HEK293 (cell line): Measurements from ENCODE around the gene HLF.

Experiments used
- CTCF ChIA-PET: fragments of 350-600 bp; formaldehyde crosslinking; extraction: SDS; loops from one replicate; lab custom pipeline; 2021; ENCODE audit warnings: antibody characterized with exemption; lab: Yijun Ruan, JAX
- POLR2A ChIA-PET: fragments of 300-600 bp; formaldehyde crosslinking; extraction: SDS; loops from one replicate; lab custom pipeline; 2020; ENCODE audit warnings: antibody characterized with exemption, inconsistent platforms; lab: Yijun Ruan, JAX
- H3K27ac ChIP-seq: fragments of 200-500 bp; sonication (Bioruptor generic); 2 replicates; pipeline ENCODE4 v1.5.1; 2014; ENCODE audit warnings: low read depth, low read length, control low read depth, inconsistent platforms; ENCODE audit errors: extremely low read depth
- H3K36me3 ChIP-seq, 2 experiments: fragments of 200-500 bp in 1 of 2; sonication (Bioruptor generic) in 1 of 2; 1 replicate in 1 of 2; 2 replicates in 1 of 2; pipeline ENCODE4 v1.5.1; 2014 to 2017; ENCODE audit warnings: inconsistent platforms in 2 of 2, low read length in 2 of 2; ENCODE audit not compliant: control insufficient read depth in 2 of 2, insufficient read depth in 1 of 2
- H3K4me1 ChIP-seq: fragments of 200-500 bp; sonication (Bioruptor generic); 2 replicates; pipeline ENCODE4 v1.5.1; 2014; ENCODE audit warnings: mild to moderate bottlenecking, low read length, inconsistent platforms; ENCODE audit not compliant: control insufficient read depth, insufficient read depth
- H3K4me3 ChIP-seq: 2 replicates; pipeline ENCODE4 v1.5.1; 2011; ENCODE audit warnings: low read depth, mild to moderate bottlenecking, control low read depth, low read length, moderate library complexity
- H3K9me3 ChIP-seq: fragments of 200-500 bp; sonication (Bioruptor generic); 2 replicates; pipeline ENCODE4 v1.5.1; 2014; ENCODE audit warnings: low read depth, low read length, inconsistent platforms; ENCODE audit not compliant: control insufficient read depth, insufficient read depth
- IKZF3 ChIP-seq: fragments of 450-650 bp; IDR thresholded peaks from 2 replicates; pipeline ENCODE4 v1.5.0; 2018; ENCODE audit warnings: missing biosample characterization, mild to moderate bottlenecking, missing genetic modification characterization, moderate library complexity
- KLF10 ChIP-seq: fragments of 450-650 bp; IDR thresholded peaks from 2 replicates; pipeline ENCODE4 v1.5.1; 2018; ENCODE audit warnings: missing biosample characterization, mild to moderate bottlenecking, missing genetic modification characterization
- SP2 ChIP-seq: fragments of 450-650 bp; formaldehyde crosslinking; IDR thresholded peaks from 2 replicates; pipeline ENCODE4 v1.5.1; 2016; ENCODE audit warnings: missing biosample characterization, missing genetic modification characterization
- ZNF112 ChIP-seq: fragments of 450-650 bp; formaldehyde crosslinking; IDR thresholded peaks from 2 replicates; pipeline ENCODE4 v1.5.0; 2017; ENCODE audit warnings: missing biosample characterization, missing genetic modification characterization
- ZNF132 ChIP-seq: fragments of 450-650 bp; formaldehyde crosslinking; IDR thresholded peaks from 2 replicates; pipeline ENCODE4 v1.5.1; 2017; ENCODE audit warnings: missing biosample characterization, missing genetic modification characterization, borderline replicate concordance
- ZNF140 ChIP-seq: fragments of 450-650 bp; formaldehyde crosslinking; IDR thresholded peaks from 2 replicates; pipeline ENCODE4 v1.5.1; 2016; ENCODE audit warnings: missing biosample characterization, missing genetic modification characterization
- ZNF157 ChIP-seq: fragments of 450-650 bp; formaldehyde crosslinking; IDR thresholded peaks from 2 replicates; pipeline ENCODE4 v1.5.1; 2016; ENCODE audit warnings: missing biosample characterization, missing genetic modification characterization
- ZNF239 ChIP-seq: fragments of 450-650 bp; formaldehyde crosslinking; IDR thresholded peaks from 2 replicates; pipeline ENCODE4 v1.5.1; 2016; ENCODE audit warnings: missing biosample characterization, missing genetic modification characterization
- ZNF37A ChIP-seq: fragments of 450-650 bp; IDR thresholded peaks from 2 replicates; pipeline ENCODE4 v1.5.1; 2018; ENCODE audit warnings: missing biosample characterization, missing genetic modification characterization
- ZNF48 ChIP-seq: fragments of 450-650 bp; formaldehyde crosslinking; IDR thresholded peaks from 2 replicates; pipeline ENCODE4 v1.5.1; 2016; ENCODE audit warnings: missing biosample characterization, missing genetic modification characterization
- ZNF529 ChIP-seq: fragments of 450-650 bp; formaldehyde crosslinking; IDR thresholded peaks from 2 replicates; pipeline ENCODE4 v1.5.1; 2017; ENCODE audit warnings: missing genetic modification characterization, missing biosample characterization; ENCODE audit not compliant: insufficient replicate concordance
- ZNF530 ChIP-seq: fragments of 450-650 bp; formaldehyde crosslinking; IDR thresholded peaks from 2 replicates; pipeline ENCODE4 v1.5.1; 2016; ENCODE audit warnings: low read depth, missing biosample characterization, missing genetic modification characterization
- ZNF610 ChIP-seq: fragments of 450-650 bp; formaldehyde crosslinking; IDR thresholded peaks from 2 replicates; pipeline ENCODE4 v1.5.1; 2016; ENCODE audit warnings: missing biosample characterization, missing genetic modification characterization, borderline replicate concordance
- ZNF76 ChIP-seq: fragments of 450-650 bp; formaldehyde crosslinking; IDR thresholded peaks from 2 replicates; pipeline ENCODE4; 2016; ENCODE audit warnings: low read depth, missing biosample characterization, missing genetic modification characterization, borderline replicate concordance
- ZNF785 ChIP-seq: fragments of 450-650 bp; formaldehyde crosslinking; IDR thresholded peaks from 2 replicates; pipeline ENCODE4 v1.5.1; 2016; ENCODE audit warnings: missing biosample characterization, missing genetic modification characterization
- ZNF830 ChIP-seq: fragments of 450-650 bp; IDR thresholded peaks from 2 replicates; pipeline ENCODE4 v1.5.0; 2018; ENCODE audit warnings: missing biosample characterization, missing genetic modification characterization, low read depth, mild to moderate bottlenecking, moderate library complexity
- TF ChIP-seq, protein P1 (sequence below): IDR thresholded peaks from 2 replicates; pipeline ENCODE4 v1.6.1; 2011; ENCODE audit warnings: mild to moderate bottlenecking, low read depth, low read length, borderline replicate concordance
- TF ChIP-seq, protein P2 (sequence below): fragments of 450-650 bp; formaldehyde crosslinking; IDR thresholded peaks from 2 replicates; pipeline ENCODE4 v1.5.1; 2016; ENCODE audit warnings: missing biosample characterization, missing genetic modification characterization, low read depth
- TF ChIP-seq, protein P3 (sequence below): fragments of 450-650 bp; formaldehyde crosslinking; IDR thresholded peaks from 2 replicates; pipeline ENCODE4 v1.5.1; 2017; ENCODE audit warnings: missing biosample characterization, missing genetic modification characterization
- TF ChIP-seq, protein P4 (sequence below): fragments of 450-650 bp; formaldehyde crosslinking; IDR thresholded peaks from 2 replicates; pipeline ENCODE4 v1.5.1; 2016; ENCODE audit warnings: missing biosample characterization, missing genetic modification characterization, low read depth

Gene HLF

DNA sequence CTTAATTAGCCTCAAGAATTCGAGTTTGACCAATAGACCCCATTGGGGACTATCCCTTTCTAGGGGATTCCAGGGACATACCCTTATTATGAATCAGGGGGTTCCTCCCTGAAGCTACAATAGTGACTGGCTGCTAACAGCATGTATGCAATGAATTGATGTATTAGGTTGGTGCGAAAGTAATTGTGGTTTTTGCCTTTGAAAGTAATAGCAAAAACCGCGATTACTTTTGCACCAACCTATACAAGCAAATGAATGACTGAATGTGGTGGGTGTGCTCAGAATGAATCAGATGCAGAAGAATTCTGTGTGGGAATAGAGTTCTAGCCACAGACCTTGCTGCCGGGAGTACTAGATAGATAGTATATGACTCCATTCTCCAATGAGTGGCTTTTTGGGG is 76.7 kb downstream of the HLF start (continued):
- no peak for TF ChIP-seq ZNF76 (tag by site-specific recombination)
- no peak for TF ChIP-seq ZNF785 (tag by site-specific recombination)
- no peak for TF ChIP-seq ZNF132 (tag by site-specific recombination)
- TF ChIP-seq, protein P1, sequence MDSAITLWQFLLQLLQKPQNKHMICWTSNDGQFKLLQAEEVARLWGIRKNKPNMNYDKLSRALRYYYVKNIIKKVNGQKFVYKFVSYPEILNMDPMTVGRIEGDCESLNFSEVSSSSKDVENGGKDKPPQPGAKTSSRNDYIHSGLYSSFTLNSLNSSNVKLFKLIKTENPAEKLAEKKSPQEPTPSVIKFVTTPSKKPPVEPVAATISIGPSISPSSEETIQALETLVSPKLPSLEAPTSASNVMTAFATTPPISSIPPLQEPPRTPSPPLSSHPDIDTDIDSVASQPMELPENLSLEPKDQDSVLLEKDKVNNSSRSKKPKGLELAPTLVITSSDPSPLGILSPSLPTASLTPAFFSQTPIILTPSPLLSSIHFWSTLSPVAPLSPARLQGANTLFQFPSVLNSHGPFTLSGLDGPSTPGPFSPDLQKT, result no peak
- no peak for TF ChIP-seq ZNF157 (tag by site-specific recombination)
- TF ChIP-seq IKZF3 (tag by site-specific recombination), result no peak
- TF ChIP-seq, protein P2, sequence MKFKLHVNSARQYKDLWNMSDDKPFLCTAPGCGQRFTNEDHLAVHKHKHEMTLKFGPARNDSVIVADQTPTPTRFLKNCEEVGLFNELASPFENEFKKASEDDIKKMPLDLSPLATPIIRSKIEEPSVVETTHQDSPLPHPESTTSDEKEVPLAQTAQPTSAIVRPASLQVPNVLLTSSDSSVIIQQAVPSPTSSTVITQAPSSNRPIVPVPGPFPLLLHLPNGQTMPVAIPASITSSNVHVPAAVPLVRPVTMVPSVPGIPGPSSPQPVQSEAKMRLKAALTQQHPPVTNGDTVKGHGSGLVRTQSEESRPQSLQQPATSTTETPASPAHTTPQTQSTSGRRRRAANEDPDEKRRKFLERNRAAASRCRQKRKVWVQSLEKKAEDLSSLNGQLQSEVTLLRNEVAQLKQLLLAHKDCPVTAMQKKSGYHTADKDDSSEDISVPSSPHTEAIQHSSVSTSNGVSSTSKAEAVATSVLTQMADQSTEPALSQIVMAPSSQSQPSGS, result no peak
- TF ChIP-seq ZNF530, result no peak
- no peak for TF ChIP-seq KLF10 (tag by site-specific recombination)

DNA sequence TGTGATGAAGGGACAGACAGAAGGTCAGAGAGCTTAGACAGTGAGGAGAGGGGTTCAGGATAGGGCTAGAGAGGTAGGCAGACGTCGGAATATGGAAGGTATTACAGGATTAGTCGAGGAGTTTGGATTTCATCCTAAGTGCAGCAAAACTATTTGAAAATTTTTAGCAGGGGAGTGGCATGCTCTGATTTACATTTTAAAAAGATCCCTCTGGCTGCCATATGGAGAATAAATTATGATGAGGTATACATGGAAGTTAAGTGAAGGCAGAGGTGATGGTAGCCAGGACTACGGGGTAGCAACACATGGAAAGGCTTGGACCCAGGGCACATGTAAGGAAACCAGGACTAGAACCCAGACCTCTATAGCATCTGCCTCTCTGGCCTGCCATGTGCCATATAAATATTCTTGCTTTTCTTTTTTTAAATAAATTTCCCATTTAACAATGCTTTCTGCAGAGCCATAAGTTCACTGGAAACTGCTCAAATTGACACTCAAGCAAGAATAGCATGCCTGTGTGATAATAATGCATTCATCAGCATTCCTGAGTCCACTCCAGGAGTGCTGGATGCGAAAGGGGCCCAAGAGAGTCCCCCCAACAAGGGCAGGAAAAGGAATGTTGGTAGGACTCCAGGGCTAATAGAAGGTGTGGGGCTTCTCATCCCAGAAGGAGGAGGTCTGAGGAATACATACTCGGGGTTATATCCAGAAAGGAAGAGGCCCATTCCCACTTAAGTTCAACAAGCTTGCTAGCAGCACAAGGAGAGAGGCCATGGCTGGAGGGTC is 78.2 kb downstream of the HLF start:
- ChIA-PET CTCF (interaction anchor here (0.6 to 7.8 kb wide), 2 partner anchors 350 kb away, joined by 3 to 106 read pairs; no protein-coding TSS in a partner anchor), POLR2A (no interaction called here)
- no peak for TF ChIP-seq ZNF37A (tag by site-specific recombination)
- no peak for TF ChIP-seq ZNF140 (tag by site-specific recombination)
- TF ChIP-seq ZNF239 (tag by site-specific recombination), result no peak
- no peak for TF ChIP-seq ZNF610 (tag by site-specific recombination)
- TF ChIP-seq, protein P3, sequence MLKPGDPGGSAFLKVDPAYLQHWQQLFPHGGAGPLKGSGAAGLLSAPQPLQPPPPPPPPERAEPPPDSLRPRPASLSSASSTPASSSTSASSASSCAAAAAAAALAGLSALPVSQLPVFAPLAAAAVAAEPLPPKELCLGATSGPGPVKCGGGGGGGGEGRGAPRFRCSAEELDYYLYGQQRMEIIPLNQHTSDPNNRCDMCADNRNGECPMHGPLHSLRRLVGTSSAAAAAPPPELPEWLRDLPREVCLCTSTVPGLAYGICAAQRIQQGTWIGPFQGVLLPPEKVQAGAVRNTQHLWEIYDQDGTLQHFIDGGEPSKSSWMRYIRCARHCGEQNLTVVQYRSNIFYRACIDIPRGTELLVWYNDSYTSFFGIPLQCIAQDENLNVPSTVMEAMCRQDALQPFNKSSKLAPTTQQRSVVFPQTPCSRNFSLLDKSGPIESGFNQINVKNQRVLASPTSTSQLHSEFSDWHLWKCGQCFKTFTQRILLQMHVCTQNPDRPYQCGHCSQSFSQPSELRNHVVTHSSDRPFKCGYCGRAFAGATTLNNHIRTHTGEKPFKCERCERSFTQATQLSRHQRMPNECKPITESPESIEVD (tag by site-specific recombination), result no peak
- TF ChIP-seq ZNF48 (tag by site-specific recombination), result no peak
- TF ChIP-seq SP2 (tag by site-specific recombination), result no peak
- TF ChIP-seq ZNF112 (tag by site-specific recombination), result no peak
- TF ChIP-seq, protein P4, sequence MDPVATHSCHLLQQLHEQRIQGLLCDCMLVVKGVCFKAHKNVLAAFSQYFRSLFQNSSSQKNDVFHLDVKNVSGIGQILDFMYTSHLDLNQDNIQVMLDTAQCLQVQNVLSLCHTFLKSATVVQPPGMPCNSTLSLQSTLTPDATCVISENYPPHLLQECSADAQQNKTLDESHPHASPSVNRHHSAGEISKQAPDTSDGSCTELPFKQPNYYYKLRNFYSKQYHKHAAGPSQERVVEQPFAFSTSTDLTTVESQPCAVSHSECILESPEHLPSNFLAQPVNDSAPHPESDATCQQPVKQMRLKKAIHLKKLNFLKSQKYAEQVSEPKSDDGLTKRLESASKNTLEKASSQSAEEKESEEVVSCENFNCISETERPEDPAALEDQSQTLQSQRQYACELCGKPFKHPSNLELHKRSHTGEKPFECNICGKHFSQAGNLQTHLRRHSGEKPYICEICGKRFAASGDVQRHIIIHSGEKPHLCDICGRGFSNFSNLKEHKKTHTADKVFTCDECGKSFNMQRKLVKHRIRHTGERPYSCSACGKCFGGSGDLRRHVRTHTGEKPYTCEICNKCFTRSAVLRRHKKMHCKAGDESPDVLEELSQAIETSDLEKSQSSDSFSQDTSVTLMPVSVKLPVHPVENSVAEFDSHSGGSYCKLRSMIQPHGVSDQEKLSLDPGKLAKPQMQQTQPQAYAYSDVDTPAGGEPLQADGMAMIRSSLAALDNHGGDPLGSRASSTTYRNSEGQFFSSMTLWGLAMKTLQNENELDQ (tag by site-specific recombination), result no peak
- TF ChIP-seq ZNF529 (tag by site-specific recombination), result no peak
- no peak for TF ChIP-seq ZNF830 (tag by site-specific recombination)
- TF ChIP-seq, all 188 proteins: peak for 0
- Histone ChIP-seq H3K9me3 (no peaks in the 10 kb centered on the region), H3K4me1 (no peaks in the 10 kb centered on the region), H3K4me3 (no peak overlapping the region), H3K27ac (no peak overlapping the region), H3K36me3 (no peaks in the 10 kb centered on the region)
